ENCODE results near the gene CNGA4. TPM values are rescaled to one million over a fixed set of nuclear protein-coding genes. Genes with fewer than 3 reads are reported as not detected.

CNGA4 gene
- total RNA-seq, 1 experiment from 2014 or later = 0.51 TPM

DNA sequence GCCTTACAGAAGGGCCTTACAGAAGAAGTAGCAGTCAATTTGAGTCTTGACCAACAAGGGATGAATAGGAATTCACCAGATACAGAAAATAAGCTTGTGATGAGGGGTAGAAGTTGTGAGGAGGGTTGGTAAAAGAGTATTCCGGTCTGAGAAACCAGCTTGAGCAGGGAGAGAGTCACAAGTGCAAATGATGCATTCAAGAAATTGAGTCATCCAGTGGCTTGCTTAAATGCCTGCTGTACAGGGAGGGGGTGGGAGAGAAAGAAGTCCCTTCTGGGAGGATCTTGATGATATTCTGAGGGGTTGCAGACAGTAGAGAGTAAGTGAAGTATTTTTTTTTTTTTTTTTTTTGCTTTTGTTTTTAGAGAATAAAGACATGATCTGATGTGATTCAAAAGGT lies 29.9 kb downstream of the CNGA4 start:
- ATAC-seq (no peak), DNase-seq (no peak)
- Histone ChIP-seq H3K9me2 (replicated peaks; ENCODE audit: low read length) (no peaks in the 10 kb centered on the region), H3K9me3 (ENCODE audit: low read length) (no peaks in the 10 kb centered on the region), H3K4me1 (ENCODE audit: insufficient read depth, low read length) (no peaks in the 10 kb centered on the region), H3F3A (ENCODE audit: low read length, unreplicated experiment) (no peaks in the 10 kb centered on the region), H4K20me1 (ENCODE audit: low read length) (no peaks in the 10 kb centered on the region), H3K9ac (ENCODE audit: low read length) (no peak overlapping the region), H3K4me2 (ENCODE audit: low read length) (no peak overlapping the region), H3K27ac (ENCODE audit: low read length) (no peak overlapping the region), H3K36me3 (ENCODE audit: low read depth, low read length) (no peaks in the 10 kb centered on the region), H3K4me3 (ENCODE audit: low read length) (no peak overlapping the region), H2AFZ (ENCODE audit: low read length) (no peak overlapping the region), H3K27me3 (ENCODE audit: low read length) (peaks cover 35% of the 10 kb centered on the region), H3K79me2 (ENCODE audit: low read length) (no peaks in the 10 kb centered on the region)
- CTCF ChIA-PET = no interaction called here
- TF ChIP-seq EZH2phosphoT487 (IDR thresholded peaks at IDR 0.05; ENCODE audit: borderline replicate concordance, low read length) (no peak), EZH2 (IDR thresholded peaks at IDR 0.05; ENCODE audit: low read length, unreplicated experiment) (no peak)
- TF ChIP-seq, protein P1, sequence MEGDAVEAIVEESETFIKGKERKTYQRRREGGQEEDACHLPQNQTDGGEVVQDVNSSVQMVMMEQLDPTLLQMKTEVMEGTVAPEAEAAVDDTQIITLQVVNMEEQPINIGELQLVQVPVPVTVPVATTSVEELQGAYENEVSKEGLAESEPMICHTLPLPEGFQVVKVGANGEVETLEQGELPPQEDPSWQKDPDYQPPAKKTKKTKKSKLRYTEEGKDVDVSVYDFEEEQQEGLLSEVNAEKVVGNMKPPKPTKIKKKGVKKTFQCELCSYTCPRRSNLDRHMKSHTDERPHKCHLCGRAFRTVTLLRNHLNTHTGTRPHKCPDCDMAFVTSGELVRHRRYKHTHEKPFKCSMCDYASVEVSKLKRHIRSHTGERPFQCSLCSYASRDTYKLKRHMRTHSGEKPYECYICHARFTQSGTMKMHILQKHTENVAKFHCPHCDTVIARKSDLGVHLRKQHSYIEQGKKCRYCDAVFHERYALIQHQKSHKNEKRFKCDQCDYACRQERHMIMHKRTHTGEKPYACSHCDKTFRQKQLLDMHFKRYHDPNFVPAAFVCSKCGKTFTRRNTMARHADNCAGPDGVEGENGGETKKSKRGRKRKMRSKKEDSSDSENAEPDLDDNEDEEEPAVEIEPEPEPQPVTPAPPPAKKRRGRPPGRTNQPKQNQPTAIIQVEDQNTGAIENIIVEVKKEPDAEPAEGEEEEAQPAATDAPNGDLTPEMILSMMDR (conservative IDR thresholded peaks at IDR 0.05; ENCODE audit: low read depth, low read length) = no peak
- intact Hi-C loops (cut with micrococcal nuclease) = no loop called here
- no TSS peak for BruUV-seq (replicated peaks)
- POLR2A ChIA-PET (ENCODE audit: unreplicated experiment) = no interaction called here

DNA sequence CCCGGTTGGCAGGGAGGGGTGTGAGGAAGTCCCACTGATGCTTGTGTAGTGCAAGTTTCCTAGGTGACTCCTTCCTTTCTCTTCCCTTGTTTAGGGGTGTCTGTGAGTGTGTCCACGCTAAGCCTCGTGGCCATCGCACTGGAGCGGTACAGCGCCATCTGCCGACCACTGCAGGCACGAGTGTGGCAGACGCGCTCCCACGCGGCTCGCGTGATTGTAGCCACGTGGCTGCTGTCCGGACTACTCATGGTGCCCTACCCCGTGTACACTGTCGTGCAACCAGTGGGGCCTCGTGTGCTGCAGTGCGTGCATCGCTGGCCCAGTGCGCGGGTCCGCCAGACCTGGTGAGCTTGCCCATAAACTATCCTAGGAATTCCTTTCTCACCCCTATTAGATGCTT lies 31.1 kb downstream of the CNGA4 start:
- no peaks in the 10 kb centered on the region for H3K9me3 ChIP-seq (ENCODE audit: low read length)
- ChIA-PET POLR2A (ENCODE audit: unreplicated experiment) (no interaction called here), CTCF (no interaction called here)
- H3K4me1 ChIP-seq (ENCODE audit: insufficient read depth, low read length) = no peaks in the 10 kb centered on the region
- H3K27ac ChIP-seq (ENCODE audit: low read length) = no peak overlapping the region
- peaks cover 34% of the 10 kb centered on the region for H3K27me3 ChIP-seq (ENCODE audit: low read length)
- BruUV-seq (replicated peaks) = no TSS peak
- no peak overlapping the region for H3K4me2 ChIP-seq (ENCODE audit: low read length)
- TF ChIP-seq, protein P1 (conservative IDR thresholded peaks at IDR 0.05; ENCODE audit: low read depth, low read length) = no peak
- TF ChIP-seq EZH2phosphoT487 (IDR thresholded peaks at IDR 0.05; ENCODE audit: borderline replicate concordance, low read length) = no peak
- TF ChIP-seq EZH2 (IDR thresholded peaks at IDR 0.05; ENCODE audit: low read length, unreplicated experiment) = no peak
- no peak overlapping the region for H3K4me3 ChIP-seq (ENCODE audit: low read length)
- H3K36me3 ChIP-seq (ENCODE audit: low read depth, low read length) = no peaks in the 10 kb centered on the region
- no peaks in the 10 kb centered on the region for H4K20me1 ChIP-seq (ENCODE audit: low read length)
- no peaks in the 10 kb centered on the region for H3K9me2 ChIP-seq (replicated peaks; ENCODE audit: low read length)
- ATAC-seq = no peak
- no peak overlapping the region for H3K9ac ChIP-seq (ENCODE audit: low read length)
- no peak for DNase-seq
- intact Hi-C loops (cut with micrococcal nuclease) = no loop called here
- H3F3A ChIP-seq (ENCODE audit: low read length, unreplicated experiment) = no peaks in the 10 kb centered on the region
- H3K79me2 ChIP-seq (ENCODE audit: low read length) = no peaks in the 10 kb centered on the region
- H2AFZ ChIP-seq (ENCODE audit: low read length) = no peak overlapping the region

DNA sequence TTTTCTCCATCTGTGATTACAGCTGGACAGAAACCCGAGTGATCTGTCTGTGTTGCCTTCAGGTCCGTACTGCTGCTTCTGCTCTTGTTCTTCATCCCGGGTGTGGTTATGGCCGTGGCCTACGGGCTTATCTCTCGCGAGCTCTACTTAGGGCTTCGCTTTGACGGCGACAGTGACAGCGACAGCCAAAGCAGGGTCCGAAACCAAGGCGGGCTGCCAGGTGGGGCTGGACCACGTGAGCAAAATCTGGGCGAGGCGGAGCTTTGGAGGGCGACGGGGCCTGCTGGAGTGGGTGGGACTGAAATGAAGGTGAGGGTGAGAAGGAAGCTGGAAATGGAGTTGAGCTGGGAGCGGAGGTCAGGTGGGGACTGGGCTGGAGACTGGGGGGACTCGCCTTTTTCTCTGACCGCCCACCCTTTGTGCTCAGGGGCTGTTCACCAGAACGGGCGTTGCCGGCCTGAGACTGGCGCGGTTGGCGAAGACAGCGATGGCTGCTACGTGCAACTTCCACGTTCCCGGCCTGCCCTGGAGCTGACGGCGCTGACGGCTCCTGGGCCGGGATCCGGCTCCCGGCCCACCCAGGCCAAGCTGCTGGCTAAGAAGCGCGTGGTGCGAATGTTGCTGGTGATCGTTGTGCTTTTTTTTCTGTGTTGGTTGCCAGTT lies 31.8 kb downstream of the CNGA4 start:
- CTCF ChIA-PET = no interaction called here
- Histone ChIP-seq H3K27me3 (ENCODE audit: low read length) (peaks cover 33% of the 10 kb centered on the region), H3F3A (ENCODE audit: low read length, unreplicated experiment) (no peaks in the 10 kb centered on the region), H3K4me2 (ENCODE audit: low read length) (no peak overlapping the region), H2AFZ (ENCODE audit: low read length) (no peak overlapping the region), H3K9ac (ENCODE audit: low read length) (no peak overlapping the region), H3K9me2 (replicated peaks; ENCODE audit: low read length) (no peaks in the 10 kb centered on the region), H3K4me3 (ENCODE audit: low read length) (no peak overlapping the region), H3K27ac (ENCODE audit: low read length) (no peak overlapping the region), H3K4me1 (ENCODE audit: insufficient read depth, low read length) (no peaks in the 10 kb centered on the region), H3K9me3 (ENCODE audit: low read length) (no peaks in the 10 kb centered on the region), H3K36me3 (ENCODE audit: low read depth, low read length) (no peaks in the 10 kb centered on the region), H3K79me2 (ENCODE audit: low read length) (no peaks in the 10 kb centered on the region), H4K20me1 (ENCODE audit: low read length) (no peaks in the 10 kb centered on the region)
- POLR2A ChIA-PET (ENCODE audit: unreplicated experiment) = no interaction called here
- no TSS peak for BruUV-seq (replicated peaks)
- ATAC-seq = no peak
- no peak for DNase-seq
- intact Hi-C loops (cut with micrococcal nuclease) = no loop called here
- no peak for TF ChIP-seq EZH2 (IDR thresholded peaks at IDR 0.05; ENCODE audit: low read length, unreplicated experiment)
- TF ChIP-seq, protein P1 (conservative IDR thresholded peaks at IDR 0.05; ENCODE audit: low read depth, low read length) = no peak
- no peak for TF ChIP-seq EZH2phosphoT487 (IDR thresholded peaks at IDR 0.05; ENCODE audit: borderline replicate concordance, low read length)

Measured in PC-3 (cell line).